Measurements from ENCODE around the gene CPEB3.
"Not testable (repeated sequence)": the region's sequence is repeated elsewhere in the genome, so short reads cannot be mapped to it uniquely, and the experiment has no call there.

- TF ChIP-seq CTCF (IDR thresholded peaks at IDR 0.05); TCF7L2 (IDR thresholded peaks at IDR 0.05; ENCODE audit: low read depth, low read length); POLR2AphosphoS5 (IDR thresholded peaks at IDR 0.05; ENCODE audit: low read depth, low read length); REST (IDR thresholded peaks at IDR 0.05; ENCODE audit: insufficient read depth in 1 of 2, low read depth in 2 of 2, low read length in 1 of 2): not testable (repeated sequence)
Observed at GRCh38 chr10:92215222-92215621, 75.7 kb downstream of the CPEB3 start.
